ENCODE results near the gene C1QTNF2. TPM values are rescaled to one million over a fixed set of nuclear protein-coding genes. Genes with fewer than 3 reads are reported as not detected.
"Not testable (repeated sequence)": the region's sequence is repeated elsewhere in the genome, so short reads cannot be mapped to it uniquely, and the experiment has no call there.

C1QTNF2 gene
- total and polyA plus RNA-seq, 2 of the 4 experiments (the other 2 are of a cell fraction): 0.72 to 1.2 TPM

- H4K20me1 ChIP-seq (ENCODE audit: insufficient read depth, low read length); H3K23ac ChIP-seq (ENCODE audit: low read depth, low read length); H3K9ac ChIP-seq (ENCODE audit: low read depth, low read length); H3K14ac ChIP-seq (replicated peaks; ENCODE audit: low read depth, low read length); H2BK5ac ChIP-seq (ENCODE audit: low read depth, low read length, poor library complexity, severe bottlenecking); H3K4me2 ChIP-seq (ENCODE audit: low read depth, low read length); H2AK5ac ChIP-seq (ENCODE audit: low read depth, low read length); POLR2A ChIA-PET (ENCODE audit: unreplicated experiment); H2BK120ac ChIP-seq (ENCODE audit: low read depth, low read length); H3K27ac ChIP-seq (ENCODE audit: insufficient read depth, low read length); BruUV-seq (replicated peaks); dilution Hi-C loops (cut with HindIII; ENCODE audit: low sequenced_read_pairs, unreplicated experiment); H3K4ac ChIP-seq (ENCODE audit: low read depth, low read length); H4K5ac ChIP-seq (ENCODE audit: low read depth, low read length); H2BK20ac ChIP-seq (ENCODE audit: low read depth, low read length); H3K18ac ChIP-seq (ENCODE audit: low read depth, low read length); H3K9me1 ChIP-seq (ENCODE audit: insufficient read depth, low read length); DNase-seq; H3K9me3 ChIP-seq (ENCODE audit: control insufficient read depth, insufficient read depth, low read length); H3K79me1 ChIP-seq (ENCODE audit: low read depth in 1 of 2, low read length in 2 of 2); H3K36me3 ChIP-seq (ENCODE audit: control insufficient read depth, insufficient read depth, low read length); H3K56ac ChIP-seq (ENCODE audit: extremely low read depth, insufficient read depth, low read length); H2AFZ ChIP-seq (replicated peaks; ENCODE audit: low read length, poor library complexity); H3K4me3 ChIP-seq (ENCODE audit: insufficient read depth, low read depth, low read length); intact Hi-C loops (cut with micrococcal nuclease); H4K8ac ChIP-seq (ENCODE audit: low read depth in 2 of 2, low read length in 2 of 2); H2AK9ac ChIP-seq (replicated peaks; ENCODE audit: low read depth, low read length, poor library complexity); H3K27me3 ChIP-seq (ENCODE audit: control insufficient read depth, insufficient read depth, low read length); ATAC-seq (ENCODE audit: low read depth); H3K4me1 ChIP-seq (ENCODE audit: control insufficient read depth, insufficient read depth, low read length); H4K91ac ChIP-seq (ENCODE audit: insufficient read depth, low read depth, low read length): not testable (repeated sequence)
- H2BK15ac ChIP-seq (ENCODE audit: low read depth, low read length): peak overlapping the region; percentile 21; the same call in 1 of the 3 replicates
- CTCF ChIA-PET: interaction anchor here (0.9 to 1.1 kb wide), 2 partner anchors 91 to 313 kb away, joined by 3 read pairs; no protein-coding TSS in a partner anchor
- in situ Hi-C loops (cut with MboI; ENCODE audit: low sequenced_read_pairs): loop anchor here (25.0 kb wide), 1 partner anchor 897 kb away; no protein-coding TSS in a partner anchor
- WGBS, 2 experiments (ENCODE audit: extremely low coverage in 2 of 2, insufficient read length in 1 of 2): no CpG with 5 or more reads among the region's 3 CpGs
Observed at GRCh38 chr5:160334716-160335115, 35.7 kb downstream of the C1QTNF2 start.
